ENCODE measurements around the gene LPXN. TPM values are rescaled to one million over a fixed set of nuclear protein-coding genes. Genes with fewer than 3 reads are reported as not detected.

Gene LPXN
- total RNA-seq, 1 experiment from 2014 or later, result 2.1 TPM

DNA sequence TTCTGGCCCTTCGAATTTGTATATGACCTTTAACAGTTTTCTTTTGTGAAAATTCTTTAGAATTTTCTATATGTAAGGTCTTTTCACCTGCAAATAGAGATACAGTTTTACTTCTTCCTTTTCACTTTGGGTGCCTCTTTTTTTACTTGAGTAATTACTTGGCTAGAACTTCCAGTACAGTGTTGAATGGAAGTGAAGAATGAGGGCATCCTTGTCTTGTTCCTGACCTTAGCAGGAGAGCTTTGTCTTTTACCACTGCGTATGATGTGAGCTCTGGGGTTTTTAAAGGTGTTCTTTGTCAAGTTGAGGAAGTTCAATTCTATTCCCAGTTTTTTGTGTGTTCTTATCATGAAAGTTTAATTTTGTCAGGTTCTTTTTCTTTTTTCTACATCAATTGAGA lies 24.9 kb upstream of the LPXN start (continued):
- TF ChIP-seq PRDM15 (CRISPR knock-in tag; IDR thresholded peaks at IDR 0.05), result no peak
- no peak for TF ChIP-seq FOXJ3 (CRISPR knock-in tag; IDR thresholded peaks at IDR 0.05; ENCODE audit: borderline replicate concordance)
- TF ChIP-seq, protein P1, sequence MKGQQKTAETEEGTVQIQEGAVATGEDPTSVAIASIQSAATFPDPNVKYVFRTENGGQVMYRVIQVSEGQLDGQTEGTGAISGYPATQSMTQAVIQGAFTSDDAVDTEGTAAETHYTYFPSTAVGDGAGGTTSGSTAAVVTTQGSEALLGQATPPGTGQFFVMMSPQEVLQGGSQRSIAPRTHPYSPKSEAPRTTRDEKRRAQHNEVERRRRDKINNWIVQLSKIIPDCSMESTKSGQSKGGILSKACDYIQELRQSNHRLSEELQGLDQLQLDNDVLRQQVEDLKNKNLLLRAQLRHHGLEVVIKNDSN (CRISPR knock-in tag; IDR thresholded peaks at IDR 0.05), result no peak
- TF ChIP-seq ATF3 (CRISPR knock-in tag; conservative IDR thresholded peaks at IDR 0.05), result no peak
- TF ChIP-seq ZNF416 (CRISPR knock-in tag; IDR thresholded peaks at IDR 0.05), result no peak
- no peak for TF ChIP-seq E2F1 (CRISPR knock-in tag; IDR thresholded peaks at IDR 0.05)
- no peak for TF ChIP-seq SP1 (CRISPR knock-in tag; conservative IDR thresholded peaks at IDR 0.05)
- no peak for TF ChIP-seq ATF6 (CRISPR knock-in tag; IDR thresholded peaks at IDR 0.05)
- TF ChIP-seq ERG (CRISPR knock-in tag; IDR thresholded peaks at IDR 0.05), result no peak
- no peak for TF ChIP-seq GTF2I (CRISPR knock-in tag; conservative IDR thresholded peaks at IDR 0.05)
- TF ChIP-seq ETV6 (CRISPR knock-in tag; IDR thresholded peaks at IDR 0.05), result no peak

- no peak overlapping the region for H3K27ac Mint-ChIP-seq
- ChIA-PET CTCF (no interaction called here), POLR2A (no interaction called here)
- DNase-seq (ENCODE audit: low spot score) (no peak), ATAC-seq (no peak)
- peaks cover 36% of the 10 kb centered on the region for H3K4me1 Mint-ChIP-seq
- H3K27me3 Mint-ChIP-seq (ENCODE audit: low read depth), result no peaks in the 10 kb centered on the region
- no peaks in the 10 kb centered on the region for H3K9me3 Mint-ChIP-seq
- peaks cover 3% of the 10 kb centered on the region; the same call in 1 of the 2 replicates for H3K36me3 Mint-ChIP-seq
- no peak overlapping the region for H3K4me3 Mint-ChIP-seq
- TF ChIP-seq ZNF263 (CRISPR knock-in tag; IDR thresholded peaks at IDR 0.05; ENCODE audit: low read depth) (no peak), GABPB1 (CRISPR knock-in tag; IDR thresholded peaks at IDR 0.05) (no peak), ZMAT4 (CRISPR knock-in tag; IDR thresholded peaks at IDR 0.05) (no peak), ZNF232 (CRISPR knock-in tag; IDR thresholded peaks at IDR 0.05) (no peak), GTF2I (CRISPR knock-in tag; conservative IDR thresholded peaks at IDR 0.05) (no peak), ZNF671 (CRISPR knock-in tag; IDR thresholded peaks at IDR 0.05) (no peak), ATF2 (CRISPR knock-in tag; IDR thresholded peaks at IDR 0.05; ENCODE audit: borderline replicate concordance, low read depth) (no peak), SOX15 (CRISPR knock-in tag; IDR thresholded peaks at IDR 0.05) (no peak), CBFB (CRISPR knock-in tag; IDR thresholded peaks at IDR 0.05; ENCODE audit: low read depth) (no peak), CREM (CRISPR knock-in tag; IDR thresholded peaks at IDR 0.05) (no peak)
- TF ChIP-seq, protein P2, sequence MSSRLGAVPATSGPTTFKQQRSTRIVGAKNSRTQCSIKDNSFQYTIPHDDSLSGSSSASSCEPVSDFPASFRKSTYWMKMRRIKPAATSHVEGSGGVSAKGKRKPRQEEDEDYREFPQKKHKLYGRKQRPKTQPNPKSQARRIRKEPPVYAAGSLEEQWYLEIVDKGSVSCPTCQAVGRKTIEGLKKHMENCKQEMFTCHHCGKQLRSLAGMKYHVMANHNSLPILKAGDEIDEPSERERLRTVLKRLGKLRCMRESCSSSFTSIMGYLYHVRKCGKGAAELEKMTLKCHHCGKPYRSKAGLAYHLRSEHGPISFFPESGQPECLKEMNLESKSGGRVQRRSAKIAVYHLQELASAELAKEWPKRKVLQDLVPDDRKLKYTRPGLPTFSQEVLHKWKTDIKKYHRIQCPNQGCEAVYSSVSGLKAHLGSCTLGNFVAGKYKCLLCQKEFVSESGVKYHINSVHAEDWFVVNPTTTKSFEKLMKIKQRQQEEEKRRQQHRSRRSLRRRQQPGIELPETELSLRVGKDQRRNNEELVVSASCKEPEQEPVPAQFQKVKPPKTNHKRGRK (CRISPR knock-in tag; IDR thresholded peaks at IDR 0.05; ENCODE audit: borderline replicate concordance), result no peak
- TF ChIP-seq, protein P3, sequence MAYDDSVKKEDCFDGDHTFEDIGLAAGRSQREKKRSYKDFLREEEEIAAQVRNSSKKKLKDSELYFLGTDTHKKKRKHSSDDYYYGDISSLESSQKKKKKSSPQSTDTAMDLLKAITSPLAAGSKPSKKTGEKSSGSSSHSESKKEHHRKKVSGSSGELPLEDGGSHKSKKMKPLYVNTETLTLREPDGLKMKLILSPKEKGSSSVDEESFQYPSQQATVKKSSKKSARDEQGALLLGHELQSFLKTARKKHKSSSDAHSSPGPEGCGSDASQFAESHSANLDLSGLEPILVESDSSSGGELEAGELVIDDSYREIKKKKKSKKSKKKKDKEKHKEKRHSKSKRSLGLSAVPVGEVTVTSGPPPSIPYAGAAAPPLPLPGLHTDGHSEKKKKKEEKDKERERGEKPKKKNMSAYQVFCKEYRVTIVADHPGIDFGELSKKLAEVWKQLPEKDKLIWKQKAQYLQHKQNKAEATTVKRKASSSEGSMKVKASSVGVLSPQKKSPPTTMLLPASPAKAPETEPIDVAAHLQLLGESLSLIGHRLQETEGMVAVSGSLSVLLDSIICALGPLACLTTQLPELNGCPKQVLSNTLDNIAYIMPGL (CRISPR knock-in tag; IDR thresholded peaks at IDR 0.05), result no peak
Measured at GRCh38 chr11:58597486-58598144, 22.0 kb upstream of the LPXN start.
